Right lobe of liver (tissue), 4 donors: Measurements from ENCODE around the gene CDK12.

Experiments
- POLR2A ChIP-seq: fragments of 450-650 bp; IDR thresholded peaks from one replicate; pipeline ENCODE4 v1.6.1; 2017; ENCODE audit warnings: antibody characterized with exemption, mild to moderate bottlenecking
- TF ChIP-seq, protein P1 (sequence below), 4 donors: fragments of 200-600 bp in 3 of 4; fragments of 450-650 bp in 1 of 4; IDR thresholded peaks; one replicate each; pipeline versions ENCODE4 v1.5.1 to v1.8.0; 2016 to 2022; ENCODE audit warnings: antibody characterized with exemption in 4 of 4, mild to moderate bottlenecking in 2 of 4
- donor health status: DM: no; HTN: no; CAD: no.
- donor health status: DM: no; HTN: no; CAD: no.
- donor health status: DM: no; HTN: yes; CAD: no.

DNA sequence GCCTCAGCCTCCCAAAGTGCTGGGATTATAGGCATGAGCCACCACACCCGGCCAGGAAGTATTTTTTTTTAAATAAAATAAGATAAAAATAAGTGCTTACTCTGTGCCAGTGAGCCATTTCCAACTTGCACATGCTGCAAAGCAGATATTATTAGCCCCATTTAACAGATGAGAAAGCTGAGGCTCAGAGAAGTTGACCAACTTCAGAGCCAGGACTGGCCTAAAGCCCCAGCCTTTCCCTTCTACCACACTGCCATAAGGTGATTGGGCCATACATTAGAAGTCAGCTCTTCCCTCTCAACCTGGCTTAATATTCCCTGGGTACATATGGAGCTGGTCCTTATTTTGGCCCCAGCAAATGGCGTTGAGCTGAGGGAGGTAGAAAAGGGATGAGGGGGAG is 121.4 kb downstream of the CDK12 start:
- no peak for TF ChIP-seq POLR2A
- TF ChIP-seq, protein P1, sequence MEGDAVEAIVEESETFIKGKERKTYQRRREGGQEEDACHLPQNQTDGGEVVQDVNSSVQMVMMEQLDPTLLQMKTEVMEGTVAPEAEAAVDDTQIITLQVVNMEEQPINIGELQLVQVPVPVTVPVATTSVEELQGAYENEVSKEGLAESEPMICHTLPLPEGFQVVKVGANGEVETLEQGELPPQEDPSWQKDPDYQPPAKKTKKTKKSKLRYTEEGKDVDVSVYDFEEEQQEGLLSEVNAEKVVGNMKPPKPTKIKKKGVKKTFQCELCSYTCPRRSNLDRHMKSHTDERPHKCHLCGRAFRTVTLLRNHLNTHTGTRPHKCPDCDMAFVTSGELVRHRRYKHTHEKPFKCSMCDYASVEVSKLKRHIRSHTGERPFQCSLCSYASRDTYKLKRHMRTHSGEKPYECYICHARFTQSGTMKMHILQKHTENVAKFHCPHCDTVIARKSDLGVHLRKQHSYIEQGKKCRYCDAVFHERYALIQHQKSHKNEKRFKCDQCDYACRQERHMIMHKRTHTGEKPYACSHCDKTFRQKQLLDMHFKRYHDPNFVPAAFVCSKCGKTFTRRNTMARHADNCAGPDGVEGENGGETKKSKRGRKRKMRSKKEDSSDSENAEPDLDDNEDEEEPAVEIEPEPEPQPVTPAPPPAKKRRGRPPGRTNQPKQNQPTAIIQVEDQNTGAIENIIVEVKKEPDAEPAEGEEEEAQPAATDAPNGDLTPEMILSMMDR (IDR thresholded peaks at IDR 0.05), result no peak
